Right lobe of liver (tissue), 6 donors: Measurements from ENCODE around the gene SEC16B. TPM values are rescaled to one million over a fixed set of nuclear protein-coding genes. Genes with fewer than 3 reads are reported as not detected.

Source experiments
- ATAC-seq, 4 donors: fragments of 200-7000 bp; cut with Tn5 transposase; one replicate each; pipeline ENCODE4 v1.9.1; 2020; ENCODE audit warnings: mild to moderate bottlenecking in 4 of 4, moderate library complexity in 4 of 4
- DNase-seq, 3 donors: peaks; one replicate each; pipeline ENCODE4 v3.0.0-alpha.2; 2020
- H3K27ac ChIP-seq, 3 donors: fragments of 200-600 bp; one replicate each; pipeline ENCODE4 v1.8.0; 2022
- H3K27me3 ChIP-seq, 2 donors: fragments of 200-600 bp; one replicate each; pipeline ENCODE4 v1.8.0; 2022
- H3K36me3 ChIP-seq, 4 donors: fragments of 200-600 bp; sonication (generic) in 1 of 4; one replicate each; pipeline versions ENCODE4 v1.5.1 to v1.8.0; 2017 to 2022; ENCODE audit warnings: control low read depth in 1 of 4
- H3K4me1 ChIP-seq, 4 donors: fragments of 200-600 bp; sonication (generic) in 1 of 4; one replicate each; pipeline versions ENCODE4 v1.5.1 to v1.8.0; 2017 to 2022; ENCODE audit warnings: control low read depth in 1 of 4
- H3K4me3 ChIP-seq, 3 donors: fragments of 200-600 bp; one replicate each; pipeline ENCODE4 v1.8.0; 2022
- H3K9me3 ChIP-seq, 4 donors: fragments of 200-600 bp; sonication (generic) in 1 of 4; one replicate each; pipeline versions ENCODE4 v1.5.1 to v1.8.0; 2017 to 2022; ENCODE audit warnings: control low read depth in 1 of 4
- CTCF ChIP-seq, 4 donors: fragments of 200-600 bp in 3 of 4; fragments of 450-650 bp in 1 of 4; IDR thresholded peaks; one replicate each; pipeline versions ENCODE4 v1.5.1 to v1.8.0; 2016 to 2022; ENCODE audit warnings: antibody characterized with exemption in 4 of 4, mild to moderate bottlenecking in 2 of 4
- POLR2A ChIP-seq: fragments of 450-650 bp; IDR thresholded peaks from one replicate; pipeline ENCODE4 v1.6.1; 2017; ENCODE audit warnings: antibody characterized with exemption, mild to moderate bottlenecking
- whole genome bisulfite sequencing: methylation state at CpG from one replicate; pipeline ENCODE4 v1.1.6; 2018; ENCODE audit warnings: low coverage, low lambda C conversion rate; ENCODE audit not compliant: insufficient coverage; ENCODE audit errors: missing lambda C conversion rate; 5-methylcytosine and 5-hydroxymethylcytosine counted together
- intact Hi-C, 2 donors: fragments of 100-400 bp; cut with DNase I; formaldehyde crosslinking; loops; one replicate each; pipeline versions ENCODE4 v1.11.2 to v1.14.1; 2022
- total RNA-seq, 6 experiments: library from RNA; depleted of rRNA in 2 of 6; stranded (reverse); fragments of >200 nt in 2 of 6; fragmentation: NEBNext Ultra II Directional in 3 of 6; extraction: Animal tissue kit (Norgen Biotek cat#: 25700) in 3 of 6; gene quantifications; one replicate each; pipeline versions ENCODE4 v1.1.0 to v1.2.4, GENCODE V29; 2016 to 2023
- donor health status: DM: no; HTN: yes; CAD: no.
- donor health status: DM: no; HTN: no; CAD: no.
- donor health status: DM: no; HTN: no; CAD: no.
- donor health status: DM: no; HTN: yes; CAD: no.
- donor health status: DM: no; HTN: yes; CAD: no.

SEC16B gene
- total RNA-seq, 6 experiments from 2014 or later = 16.4 to 69.7 (median 39.9) TPM

DNA sequence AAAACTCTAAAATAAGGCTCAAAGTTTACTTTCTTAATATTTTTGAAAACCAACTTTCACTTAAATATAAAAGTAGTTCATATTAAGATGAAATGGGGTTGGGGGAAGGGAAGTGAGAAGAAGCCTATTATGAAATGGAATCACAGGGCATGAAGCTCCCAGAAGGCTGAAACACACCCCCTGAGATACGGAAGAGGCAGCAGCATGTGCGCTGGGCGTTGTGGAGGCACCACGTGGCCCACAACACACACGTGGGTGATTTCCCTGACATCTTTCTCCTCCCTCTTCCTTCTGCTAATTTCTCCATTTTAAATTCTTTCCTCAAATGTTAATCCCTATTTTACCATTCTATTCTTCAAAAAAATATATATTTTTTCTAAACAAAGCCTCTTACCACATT is 35.6 kb upstream of the SEC16B start:
- intact Hi-C loops = no loop called here
- TF ChIP-seq CTCF (IDR thresholded peaks at IDR 0.05) = no peak
- TF ChIP-seq POLR2A = no peak
- 74% methylated on average over 5 of the region's 5 CpGs for WGBS
- Histone ChIP-seq H3K4me3 (no peak overlapping the region), H3K27ac (no peak overlapping the region), H3K4me1 (peaks cover 0 to 3% (median under 1%) of the 10 kb centered on the region in 4 donors), H3K27me3 (no peaks in the 10 kb centered on the region), H3K9me3 (no peaks in the 10 kb centered on the region), H3K36me3 (peaks cover 0 to 4% (median 0%) of the 10 kb centered on the region in 4 donors)
- DNase-seq (no peak), ATAC-seq (no peak)

- no peak overlapping the region for H3K4me3 ChIP-seq
- H3K36me3 ChIP-seq = peaks cover 0 to 4% (median 0%) of the 10 kb centered on the region in 4 donors
- no peak overlapping the region for H3K27ac ChIP-seq
- peaks cover 0 to 3% (median 0%) of the 10 kb centered on the region in 4 donors for H3K4me1 ChIP-seq
- WGBS = 85% methylated on average over 6 of the region's 6 CpGs
- no peak for ATAC-seq
- no peak for DNase-seq
- H3K9me3 ChIP-seq = no peaks in the 10 kb centered on the region
- intact Hi-C loops = no loop called here
- H3K27me3 ChIP-seq = no peaks in the 10 kb centered on the region
- TF ChIP-seq CTCF (IDR thresholded peaks at IDR 0.05) (no peak), POLR2A (no peak)
Observed at GRCh38 chr1:178004926-178005391, 35.1 kb upstream of the SEC16B start.

DNA sequence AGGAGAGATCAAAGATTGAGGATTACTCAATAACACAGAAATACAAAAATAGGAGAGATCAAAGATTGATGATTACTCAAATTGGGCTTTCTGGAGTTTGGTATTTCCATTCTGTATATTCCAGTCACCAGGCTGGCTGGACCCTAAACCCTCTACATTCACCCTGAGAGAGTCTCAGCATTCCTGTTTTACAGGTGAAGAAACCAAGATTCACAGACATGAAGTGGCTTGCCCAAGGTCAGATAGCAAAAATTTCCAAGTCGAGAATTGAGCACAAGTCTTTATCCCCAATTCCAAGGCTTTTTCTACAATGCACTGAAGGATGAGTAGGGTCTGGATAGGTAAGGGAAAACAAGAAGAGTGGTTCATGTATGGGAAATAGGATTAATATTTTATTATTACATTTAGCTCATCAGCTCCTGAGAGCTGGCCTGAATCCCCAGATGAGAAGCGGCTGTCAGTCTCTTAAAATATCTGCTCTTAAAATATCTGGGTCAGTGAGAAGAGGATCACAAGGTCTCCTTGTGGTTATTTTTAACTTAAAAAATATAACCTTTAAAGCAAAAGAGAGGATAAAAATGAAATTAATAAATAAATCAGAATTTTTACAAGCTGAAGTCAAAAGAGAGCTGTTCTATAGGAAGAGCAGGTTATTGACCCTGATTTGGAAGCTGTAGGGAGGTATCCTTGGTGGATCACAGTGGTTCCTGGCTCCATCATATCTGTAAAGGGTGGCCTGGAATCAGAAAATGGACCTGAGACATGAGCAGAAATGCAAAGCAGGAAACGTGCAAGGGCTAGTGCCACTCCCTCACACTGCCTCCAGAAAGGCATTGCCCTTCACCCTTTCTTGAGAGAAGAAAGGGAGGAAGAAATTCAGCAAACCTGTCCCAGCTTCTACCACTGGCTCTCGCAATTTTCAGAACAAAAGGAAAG is 29.1 kb upstream of the SEC16B start:
- 90% methylated on average over 3 of the region's 4 CpGs for WGBS
- Histone ChIP-seq H3K27ac (no peak overlapping the region), H3K36me3 (no peaks in the 10 kb centered on the region), H3K9me3 (no peaks in the 10 kb centered on the region), H3K4me3 (no peak overlapping the region), H3K27me3 (no peaks in the 10 kb centered on the region), H3K4me1 (no peaks in the 10 kb centered on the region)
- no peak for DNase-seq
- intact Hi-C loops = no loop called here
- TF ChIP-seq POLR2A = no peak
- TF ChIP-seq CTCF (IDR thresholded peaks at IDR 0.05) = no peak
- no peak for ATAC-seq

DNA sequence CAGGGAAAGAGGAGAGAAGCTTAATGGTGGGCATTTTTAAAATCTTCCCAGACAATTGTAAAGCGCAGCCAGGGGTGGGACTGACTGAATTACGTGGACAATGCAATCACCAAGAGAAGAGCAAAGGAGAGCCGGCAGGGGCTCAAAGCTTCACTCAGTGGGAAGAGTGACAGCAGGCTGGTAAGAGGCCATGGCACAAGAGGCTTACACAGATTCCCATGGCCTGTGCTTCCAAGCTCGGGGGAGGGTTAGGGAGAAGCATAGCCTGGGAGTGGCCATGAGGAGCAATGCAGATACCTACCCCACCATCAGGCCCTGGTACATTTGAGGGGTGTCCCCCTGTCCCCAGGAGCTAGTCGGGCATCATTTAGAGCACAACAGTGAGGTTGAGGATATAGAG is 27.1 kb upstream of the SEC16B start:
- DNase-seq (no peak), ATAC-seq (no peak)
- H3K9me3 ChIP-seq = no peaks in the 10 kb centered on the region
- H3K36me3 ChIP-seq = no peaks in the 10 kb centered on the region
- TF ChIP-seq CTCF (IDR thresholded peaks at IDR 0.05) (no peak), POLR2A (no peak)
- no peaks in the 10 kb centered on the region for H3K27me3 ChIP-seq
- no peaks in the 10 kb centered on the region for H3K4me1 ChIP-seq
- intact Hi-C loops = no loop called here
- H3K4me3 ChIP-seq = no peak overlapping the region
- no peak overlapping the region for H3K27ac ChIP-seq
- 91% methylated on average over 5 of the region's 5 CpGs for WGBS
